GM12874 (cell line): ENCODE data around the gene OR5B2.

Source experiments
- TF ChIP-seq, protein P1 (sequence below): IDR thresholded peaks from 2 replicates; pipeline ENCODE4 v1.5.1; 2011; ENCODE audit warnings: low read depth, mild to moderate bottlenecking, control low read depth, low read length, moderate library complexity; ENCODE audit not compliant: insufficient read depth

Gene OR5B2

DNA sequence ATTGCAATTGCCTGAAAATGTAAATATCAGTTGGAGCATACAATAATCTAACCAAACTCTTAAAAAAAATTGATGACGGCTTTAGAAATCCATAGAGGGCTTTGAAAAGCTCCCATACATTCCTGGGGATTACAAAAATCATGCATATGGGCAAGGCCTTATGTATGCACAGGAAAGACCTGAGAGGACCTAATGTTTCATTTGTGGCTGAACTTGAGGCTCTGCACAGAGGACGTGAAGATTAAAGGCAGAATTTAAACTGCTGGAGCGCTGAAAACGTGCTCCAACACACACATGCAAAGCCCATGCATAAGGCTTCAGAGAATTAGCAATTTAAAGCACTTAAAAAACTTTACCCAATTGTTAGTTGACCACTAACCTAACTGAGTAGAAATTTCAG, 10.6 kb upstream of the OR5B2 start:
- TF ChIP-seq, protein P1, sequence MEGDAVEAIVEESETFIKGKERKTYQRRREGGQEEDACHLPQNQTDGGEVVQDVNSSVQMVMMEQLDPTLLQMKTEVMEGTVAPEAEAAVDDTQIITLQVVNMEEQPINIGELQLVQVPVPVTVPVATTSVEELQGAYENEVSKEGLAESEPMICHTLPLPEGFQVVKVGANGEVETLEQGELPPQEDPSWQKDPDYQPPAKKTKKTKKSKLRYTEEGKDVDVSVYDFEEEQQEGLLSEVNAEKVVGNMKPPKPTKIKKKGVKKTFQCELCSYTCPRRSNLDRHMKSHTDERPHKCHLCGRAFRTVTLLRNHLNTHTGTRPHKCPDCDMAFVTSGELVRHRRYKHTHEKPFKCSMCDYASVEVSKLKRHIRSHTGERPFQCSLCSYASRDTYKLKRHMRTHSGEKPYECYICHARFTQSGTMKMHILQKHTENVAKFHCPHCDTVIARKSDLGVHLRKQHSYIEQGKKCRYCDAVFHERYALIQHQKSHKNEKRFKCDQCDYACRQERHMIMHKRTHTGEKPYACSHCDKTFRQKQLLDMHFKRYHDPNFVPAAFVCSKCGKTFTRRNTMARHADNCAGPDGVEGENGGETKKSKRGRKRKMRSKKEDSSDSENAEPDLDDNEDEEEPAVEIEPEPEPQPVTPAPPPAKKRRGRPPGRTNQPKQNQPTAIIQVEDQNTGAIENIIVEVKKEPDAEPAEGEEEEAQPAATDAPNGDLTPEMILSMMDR, result no peak

- TF ChIP-seq, protein P1, result no peak
Measured at GRCh38 chr11:58434217-58434616, 6.3 kb upstream of the OR5B2 start.

GRCh38 chr11:58433638-58434203, 5.8 kb upstream of the OR5B2 start:
- TF ChIP-seq, protein P1, result no peak

DNA sequence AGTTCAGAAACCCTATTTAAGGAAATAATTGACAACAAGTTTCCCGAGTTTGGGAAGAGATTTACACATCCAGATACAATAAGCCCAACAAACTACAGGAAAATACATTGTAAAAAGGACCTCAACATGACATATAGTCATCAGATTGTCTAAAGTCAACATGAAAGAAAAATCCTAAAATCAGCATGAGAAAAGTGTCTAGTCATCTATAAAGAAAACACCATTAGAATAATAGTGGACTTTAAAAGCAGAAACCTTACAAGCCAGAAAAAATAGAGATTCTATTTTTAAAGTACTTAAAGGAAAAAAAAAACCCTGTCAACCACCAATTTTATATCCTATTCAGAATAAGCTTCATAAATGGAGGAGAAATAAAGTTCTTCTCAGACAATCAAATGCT, 1.4 kb upstream of the OR5B2 start:
- TF ChIP-seq, protein P1, result no peak

DNA sequence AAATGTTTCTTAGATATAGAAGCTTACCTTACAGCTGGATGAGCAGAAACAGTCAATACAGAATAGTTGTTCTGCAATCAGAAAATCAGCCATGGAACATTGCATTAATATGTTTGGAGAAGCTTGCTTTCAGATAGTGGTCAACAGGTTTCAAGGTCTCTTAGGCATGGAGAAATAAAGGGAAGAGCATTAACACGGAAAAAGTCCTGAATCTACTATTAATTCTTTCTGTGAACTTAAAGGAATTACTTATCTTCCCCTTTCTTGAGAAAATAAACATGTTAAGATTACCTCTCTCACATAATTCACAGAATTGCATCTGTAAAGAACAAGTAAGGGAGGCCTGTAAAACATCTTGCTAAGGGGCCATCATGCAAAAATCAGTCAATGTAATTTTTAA, 21.1 kb downstream of the OR5B2 start, which contains the start of gene OR5B3:
TSS of gene OR5B3 (minus strand) at position 101 of the 400 bp plus-strand sequence. CDS start 3,465 bp downstream, outside the sequence.
- TF ChIP-seq, protein P1, result no peak

- TF ChIP-seq, protein P1, result no peak
Measured at GRCh38 chr11:58395581-58395980, 32.3 kb downstream of the OR5B2 start.

DNA sequence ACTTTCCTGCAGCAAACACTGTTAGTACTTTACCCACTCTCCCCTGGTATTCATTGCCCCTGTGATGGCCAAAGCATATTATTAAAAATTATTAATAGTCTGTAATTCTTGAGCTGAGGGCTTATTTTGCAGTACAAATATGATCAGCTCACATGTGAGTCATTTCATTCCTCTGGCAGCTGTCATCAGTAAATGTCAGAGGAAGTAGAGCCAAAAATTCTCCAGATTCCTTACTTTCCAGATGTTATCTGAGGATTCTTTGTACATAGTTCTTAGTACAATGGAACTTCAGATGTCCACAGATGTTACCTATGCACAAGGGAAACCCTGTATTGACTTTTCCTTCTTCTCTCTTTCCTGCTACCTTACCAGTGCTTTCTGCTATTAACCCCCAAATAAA, 33.7 kb downstream of the OR5B2 start:
- TF ChIP-seq, protein P1, result no peak
